Stimulated activated CD4-positive, alpha-beta T cell treated with anti-CD3 and anti-CD28 coated beads, Interleukin-1b, Interleukin-23, amount 100 ng/mL, for 24 hours (primary cell): ENCODE results near the gene SRPK2.
"Not testable (repeated sequence)": the region's sequence is repeated elsewhere in the genome, so short reads cannot be mapped to it uniquely, and the experiment has no call there.

Experiments used
- DNase-seq, 4 experiments: peaks; one replicate each; pipeline ENCODE4 v3.0.0-alpha.2; 2020; ENCODE audit warnings: low read depth in 4 of 4, low spot score in 1 of 4

Gene SRPK2

GRCh38 chr7:105304040-105304895 lies 84.5 kb downstream of the SRPK2 start:
- no peak for DNase-seq

- not testable (repeated sequence) for DNase-seq
Observed at GRCh38 chr7:105300587-105300986, 88.1 kb downstream of the SRPK2 start.

GRCh38 chr7:105298439-105298894 lies 90.3 kb downstream of the SRPK2 start:
- DNase-seq = no peak

- no peak for DNase-seq
Observed at GRCh38 chr7:105297985-105298384, 90.7 kb downstream of the SRPK2 start.

GRCh38 chr7:105297309-105297708 lies 91.4 kb downstream of the SRPK2 start:
- no peak for DNase-seq

- no peak for DNase-seq
Observed at GRCh38 chr7:105296491-105296890, 92.2 kb downstream of the SRPK2 start.

GRCh38 chr7:105295596-105296352 lies 92.9 kb downstream of the SRPK2 start:
- no peak for DNase-seq

GRCh38 chr7:105294482-105294881 lies 94.2 kb downstream of the SRPK2 start:
- DNase-seq = not testable (repeated sequence)

- DNase-seq = no peak
Observed at GRCh38 chr7:105289704-105290103, 99.0 kb downstream of the SRPK2 start.

- no peak for DNase-seq
Observed at GRCh38 chr7:105286441-105286840, 102.3 kb downstream of the SRPK2 start.

GRCh38 chr7:105285118-105285874 lies 103.4 kb downstream of the SRPK2 start:
- no peak for DNase-seq

- DNase-seq = no peak
Observed at GRCh38 chr7:105284014-105284413, 104.7 kb downstream of the SRPK2 start.

GRCh38 chr7:105281966-105282365 lies 106.8 kb downstream of the SRPK2 start:
- no peak for DNase-seq

- DNase-seq = no peak
Observed at GRCh38 chr7:105279688-105280007, 109.1 kb downstream of the SRPK2 start.

GRCh38 chr7:105278973-105279687 lies 109.6 kb downstream of the SRPK2 start:
- DNase-seq = no peak

GRCh38 chr7:105278565-105278964 lies 110.2 kb downstream of the SRPK2 start:
- DNase-seq = no peak

GRCh38 chr7:105277341-105277740 lies 111.4 kb downstream of the SRPK2 start:
- no peak for DNase-seq

- DNase-seq = no peak
Observed at GRCh38 chr7:105270117-105270516, 118.6 kb downstream of the SRPK2 start.

- DNase-seq = no peak
Observed at GRCh38 chr7:105269397-105269796, 119.3 kb downstream of the SRPK2 start.

- DNase-seq = no peak
Observed at GRCh38 chr7:105268511-105269392, 120.0 kb downstream of the SRPK2 start.
